GM13977 (cell line): ENCODE data around the gene SYVN1.

Experiments
- DNase-seq: peaks from one replicate; pipeline ENCODE4 v3.0.0; 2012; ENCODE audit warnings: low spot score
- CTCF ChIP-seq: IDR thresholded peaks from 2 replicates; pipeline ENCODE4 v1.5.1; 2012; ENCODE audit warnings: mild to moderate bottlenecking, control low read depth; ENCODE audit not compliant: insufficient read depth; ENCODE audit errors: extremely low read depth, missing control alignments
- in situ Hi-C: fragments of 300-500 bp; cut with MboI; formaldehyde crosslinking; loops from one replicate; pipeline ENCODE4 v1.12.0; 2022; ENCODE audit warnings: low sequenced_read_pairs, low pct_unique_long_range_greater_than_20kb, mixed read lengths, inconsistent platforms; ENCODE audit not compliant: unreplicated experiment

Gene SYVN1

GRCh38 chr11:65136515-65137096 lies 2.3 kb upstream of the SYVN1 start:
- DNase-seq: no peak

GRCh38 chr11:65135633-65136145 lies 1.4 kb upstream of the SYVN1 start:
- no peak for TF ChIP-seq CTCF
- in situ Hi-C loops: no loop called here
- DNase-seq: no peak

More at GRCh38 chr11:65136515-65137096, 2.3 kb upstream of the SYVN1 start:
- no peak for TF ChIP-seq CTCF
- in situ Hi-C loops: no loop called here

GRCh38 chr11:65134952-65135632 lies 773 bp upstream of the SYVN1 start:
- DNase-seq: peak; percentile 96
- TF ChIP-seq CTCF: no peak
- in situ Hi-C loops: no loop called here

GRCh38 chr11:65133724-65134123 lies 595 bp downstream of the SYVN1 start:
- in situ Hi-C loops: no loop called here
- no peak for DNase-seq
- TF ChIP-seq CTCF: no peak

- DNase-seq: peak; percentile 72
- TF ChIP-seq CTCF: no peak
- in situ Hi-C loops: no loop called here
Measured at GRCh38 chr11:65132988-65133700, 1.2 kb downstream of the SYVN1 start.

- DNase-seq: peak; percentile 68
- no peak for TF ChIP-seq CTCF
- in situ Hi-C loops: no loop called here
Measured at GRCh38 chr11:65132238-65132987, 1.9 kb downstream of the SYVN1 start.
